ENCODE data around the gene ZNF283. TPM values are rescaled to one million over a fixed set of nuclear protein-coding genes. Genes with fewer than 3 reads are reported as not detected.

The ZNF283 gene
- total and polyA plus RNA-seq, 4 donors: 1.6 to 34.2 (median 4.3) TPM

DNA sequence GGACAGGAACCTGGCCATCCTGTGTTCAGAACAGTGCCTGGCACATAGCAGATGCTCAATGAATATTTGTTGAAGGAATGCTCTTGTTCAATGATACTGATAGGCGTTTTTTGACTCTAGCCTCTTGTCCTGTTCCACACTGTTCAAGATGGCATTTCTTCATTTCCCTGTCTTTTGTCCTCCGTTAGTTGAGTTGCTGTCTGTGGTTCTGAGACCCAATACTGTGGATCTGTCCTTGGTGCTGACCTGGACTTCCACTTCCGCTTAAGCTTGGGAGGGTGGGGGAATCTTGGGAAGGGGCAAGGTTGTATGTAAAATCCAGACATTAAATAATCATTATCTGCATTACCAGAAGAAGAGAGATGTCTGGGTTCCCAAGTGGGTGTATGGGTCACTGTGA is 38.1 kb upstream of the ZNF283 start:
- Histone ChIP-seq H3K36me3 (ENCODE audit: control insufficient read depth in 4 of 4, insufficient read depth in 4 of 4, low read length in 4 of 4) (no peaks in the 10 kb centered on the region), H3K9me3 (ENCODE audit: control insufficient read depth in 4 of 4, insufficient read depth in 3 of 4, low read length in 3 of 4) (no peaks in the 10 kb centered on the region), H3K9ac (ENCODE audit: insufficient read depth in 1 of 2, low read length in 2 of 2) (no peak overlapping the region), H3K27ac (ENCODE audit: low read depth in 1 of 2, low read length in 1 of 2) (no peak overlapping the region), H3K4me1 (ENCODE audit: control insufficient read depth in 5 of 5, insufficient read depth in 5 of 5, low read length in 5 of 5) (peaks cover 0 to 5% (median 0%) of the 10 kb centered on the region in 5 donors), H3K4me3 (no peak overlapping the region), H3K27me3 (ENCODE audit: control insufficient read depth in 3 of 3, insufficient read depth in 3 of 3, low read length in 2 of 3) (no peaks in the 10 kb centered on the region)
- DNase-seq: peak in 2 of 3 donors; percentile 23 to 57
- no peak for TF ChIP-seq CTCF (IDR thresholded peaks at IDR 0.05; ENCODE audit: control extremely low read depth, extremely low read depth)
- WGBS, 2 donors: 7% methylated on average over 3 of the region's 3 CpGs
- no peak for ATAC-seq (ENCODE audit: insufficient read depth, low FRiP score)

GRCh38 chr19:43790587-43790986 is 36.5 kb upstream of the ZNF283 start:
- H3K9ac ChIP-seq (ENCODE audit: insufficient read depth in 1 of 2, low read length in 2 of 2): no peak overlapping the region
- WGBS, 2 donors: 28 to 35% methylated on average over 3 of the region's 3 CpGs
- ATAC-seq (ENCODE audit: insufficient read depth, low FRiP score) (no peak), DNase-seq (no peak)
- no peak overlapping the region for H3K27ac ChIP-seq (ENCODE audit: low read depth in 1 of 2, low read length in 1 of 2)
- no peaks in the 10 kb centered on the region for H3K9me3 ChIP-seq (ENCODE audit: control insufficient read depth in 4 of 4, insufficient read depth in 3 of 4, low read length in 3 of 4)
- no peaks in the 10 kb centered on the region for H3K4me1 ChIP-seq (ENCODE audit: control insufficient read depth in 5 of 5, insufficient read depth in 5 of 5, low read length in 5 of 5)
- H3K27me3 ChIP-seq (ENCODE audit: control insufficient read depth in 3 of 3, insufficient read depth in 3 of 3, low read length in 2 of 3): peaks cover 0 to 3% (median 0%) of the 10 kb centered on the region in 3 donors
- TF ChIP-seq CTCF (IDR thresholded peaks at IDR 0.05; ENCODE audit: control extremely low read depth, extremely low read depth): no peak
- no peaks in the 10 kb centered on the region for H3K36me3 ChIP-seq (ENCODE audit: control insufficient read depth in 4 of 4, insufficient read depth in 4 of 4, low read length in 4 of 4)
- H3K4me3 ChIP-seq: no peak overlapping the region

DNA sequence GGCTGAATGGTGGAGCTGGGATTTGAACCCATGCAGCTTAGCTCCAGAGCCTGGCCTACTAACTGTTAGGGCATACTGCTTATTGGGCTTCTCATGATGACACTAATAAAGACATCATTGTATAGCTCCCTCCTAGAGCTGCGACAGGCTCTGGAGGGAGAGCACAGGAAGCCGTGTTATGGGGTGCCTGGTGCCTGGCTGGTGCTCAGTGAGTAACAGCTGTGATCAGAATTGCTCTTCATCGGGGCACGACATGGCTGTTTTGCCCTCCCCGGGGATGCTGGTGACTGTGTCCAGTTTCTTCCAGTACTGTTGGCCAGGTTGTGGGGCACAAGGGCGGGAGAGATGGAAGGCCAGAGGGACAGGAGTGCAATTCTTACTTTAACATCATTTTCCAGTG is 30.0 kb upstream of the ZNF283 start:
- DNase-seq: no peak

More for the DNA sequence above, 30.0 kb upstream of the ZNF283 start:
- Histone ChIP-seq H3K27me3 (ENCODE audit: control insufficient read depth in 3 of 3, insufficient read depth in 3 of 3, low read length in 2 of 3) (peaks cover 0 to 19% (median 3%) of the 10 kb centered on the region in 3 donors), H3K4me3 (no peak overlapping the region), H3K36me3 (ENCODE audit: control insufficient read depth in 4 of 4, insufficient read depth in 4 of 4, low read length in 4 of 4) (no peaks in the 10 kb centered on the region), H3K27ac (ENCODE audit: low read depth in 1 of 2, low read length in 1 of 2) (no peak overlapping the region), H3K4me1 (ENCODE audit: control insufficient read depth in 5 of 5, insufficient read depth in 5 of 5, low read length in 5 of 5) (peaks cover 0 to 10% (median 0%) of the 10 kb centered on the region in 5 donors), H3K9ac (ENCODE audit: insufficient read depth in 1 of 2, low read length in 2 of 2) (no peak overlapping the region), H3K9me3 (ENCODE audit: control insufficient read depth in 4 of 4, insufficient read depth in 3 of 4, low read length in 3 of 4) (peaks cover 0 to 1% (median 0%) of the 10 kb centered on the region in 4 donors)
- ATAC-seq (ENCODE audit: insufficient read depth, low FRiP score): no peak
- no peak for TF ChIP-seq CTCF (IDR thresholded peaks at IDR 0.05; ENCODE audit: control extremely low read depth, extremely low read depth)
- WGBS, 2 donors: 65 to 74% methylated on average over 6 of the region's 6 CpGs

Measured in lung (tissue), 12 donors.